TTC549 (cell line): Measurements from ENCODE around the gene C1QL3.

ENCODE experiments used
- FAIRE-seq: peaks from 2 replicates; lab custom pipeline; 2012; peaks lifted over from hg19 to GRCh38; lab: Jason Lieb, UNC

Gene C1QL3

GRCh38 chr10:16521311-16522016, at the start of gene C1QL3:
Gene C1QL3 (minus strand): TSS chr10:16521879. CDS start chr10:16521065, 814 bp downstream.
- no peak for FAIRE-seq

- no peak for FAIRE-seq
Measured at GRCh38 chr10:16570731-16571130, 49.1 kb upstream of the C1QL3 start.

- no peak for FAIRE-seq
Measured at GRCh38 chr10:16566202-16566805, 44.6 kb upstream of the C1QL3 start.

GRCh38 chr10:16565604-16566003, 43.9 kb upstream of the C1QL3 start:
- FAIRE-seq, result no peak

- FAIRE-seq, result no peak
Measured at GRCh38 chr10:16562891-16563290, 41.2 kb upstream of the C1QL3 start.

GRCh38 chr10:16559236-16559773, 37.6 kb upstream of the C1QL3 start:
- FAIRE-seq, result no peak

- FAIRE-seq, result no peak
Measured at GRCh38 chr10:16547973-16548372, 26.3 kb upstream of the C1QL3 start.

GRCh38 chr10:16545116-16545736, 23.5 kb upstream of the C1QL3 start:
- FAIRE-seq, result peak; percentile 68

GRCh38 chr10:16544591-16544990, 22.9 kb upstream of the C1QL3 start:
- no peak for FAIRE-seq

- FAIRE-seq, result no peak
Measured at GRCh38 chr10:16544099-16544498, 22.4 kb upstream of the C1QL3 start.

- no peak for FAIRE-seq
Measured at GRCh38 chr10:16536155-16536554, 14.5 kb upstream of the C1QL3 start.

GRCh38 chr10:16529853-16530252, 8.2 kb upstream of the C1QL3 start:
- FAIRE-seq, result no peak

GRCh38 chr10:16527452-16527851, 5.8 kb upstream of the C1QL3 start:
- no peak for FAIRE-seq

GRCh38 chr10:16520900-16521299, 779 bp downstream of the C1QL3 start:
- no peak for FAIRE-seq

GRCh38 chr10:16519908-16520861, 1.5 kb downstream of the C1QL3 start:
- FAIRE-seq, result no peak

GRCh38 chr10:16519250-16519907, 2.3 kb downstream of the C1QL3 start:
- no peak for FAIRE-seq

GRCh38 chr10:16518822-16519221, 2.9 kb downstream of the C1QL3 start:
- FAIRE-seq, result no peak

GRCh38 chr10:16510843-16511242, 10.8 kb downstream of the C1QL3 start:
- FAIRE-seq, result no peak

- FAIRE-seq, result no peak
Measured at GRCh38 chr10:16509996-16510395, 11.7 kb downstream of the C1QL3 start.

GRCh38 chr10:16505161-16505560, 16.5 kb downstream of the C1QL3 start:
- no peak for FAIRE-seq

- FAIRE-seq, result no peak
Measured at GRCh38 chr10:16497911-16498310, 23.8 kb downstream of the C1QL3 start.
